Measurements from ENCODE around the gene LMBRD1.

The LMBRD1 gene

GRCh38 chr6:69631552-69632346, 165.1 kb downstream of the LMBRD1 start:
- no peaks in the 10 kb centered on the region for H3F3A ChIP-seq (ENCODE audit: control insufficient read depth, insufficient read depth)
- H3K27ac ChIP-seq (ENCODE audit: low read depth, low read length): no peak overlapping the region
- no peaks in the 10 kb centered on the region for H3K9me2 ChIP-seq (replicated peaks; ENCODE audit: control insufficient read depth, low read length)
- no peak overlapping the region for H3K4me3 ChIP-seq (ENCODE audit: low read length)
- no peaks in the 10 kb centered on the region for H3K36me3 ChIP-seq (ENCODE audit: control insufficient read depth, low read length)
- TF ChIP-seq CTCF (IDR thresholded peaks at IDR 0.05; ENCODE audit: low read depth, low read length, poor library complexity, severe bottlenecking): no peak
- TF ChIP-seq EZH2phosphoT487 (IDR thresholded peaks at IDR 0.05; ENCODE audit: borderline replicate concordance, low read length): no peak
- H4K20me1 ChIP-seq (ENCODE audit: control insufficient read depth, insufficient read depth, low read depth, low read length): no peaks in the 10 kb centered on the region
- no peaks in the 10 kb centered on the region for H3K79me2 ChIP-seq (ENCODE audit: control insufficient read depth, low read length)
- H3K4me2 ChIP-seq (ENCODE audit: low read length): no peak overlapping the region
- H3K9me3 ChIP-seq (ENCODE audit: control insufficient read depth, insufficient read depth, low read length): no peaks in the 10 kb centered on the region
- no peaks in the 10 kb centered on the region for H3K27me3 ChIP-seq (ENCODE audit: control insufficient read depth, low read length)
- H3K4me1 ChIP-seq (ENCODE audit: control insufficient read depth, low read length): no peaks in the 10 kb centered on the region

GRCh38 chr6:69630767-69631166, 166.0 kb downstream of the LMBRD1 start:
- Histone ChIP-seq H3K4me3 (ENCODE audit: low read length) (no peak overlapping the region), H3F3A (ENCODE audit: control insufficient read depth, insufficient read depth) (no peaks in the 10 kb centered on the region), H3K27me3 (ENCODE audit: control insufficient read depth, low read length) (no peaks in the 10 kb centered on the region), H3K27ac (ENCODE audit: low read depth, low read length) (no peak overlapping the region), H3K4me2 (ENCODE audit: low read length) (no peak overlapping the region), H3K4me1 (ENCODE audit: control insufficient read depth, low read length) (no peaks in the 10 kb centered on the region), H3K79me2 (ENCODE audit: control insufficient read depth, low read length) (no peaks in the 10 kb centered on the region), H4K20me1 (ENCODE audit: control insufficient read depth, insufficient read depth, low read depth, low read length) (no peaks in the 10 kb centered on the region), H3K36me3 (ENCODE audit: control insufficient read depth, low read length) (no peaks in the 10 kb centered on the region), H3K9me3 (ENCODE audit: control insufficient read depth, insufficient read depth, low read length) (no peaks in the 10 kb centered on the region), H3K9me2 (replicated peaks; ENCODE audit: control insufficient read depth, low read length) (no peaks in the 10 kb centered on the region)
- TF ChIP-seq CTCF (IDR thresholded peaks at IDR 0.05; ENCODE audit: low read depth, low read length, poor library complexity, severe bottlenecking) (no peak), EZH2phosphoT487 (IDR thresholded peaks at IDR 0.05; ENCODE audit: borderline replicate concordance, low read length) (no peak)

GRCh38 chr6:69627625-69628024, 169.2 kb downstream of the LMBRD1 start:
- no peaks in the 10 kb centered on the region for H3K36me3 ChIP-seq (ENCODE audit: control insufficient read depth, low read length)
- no peaks in the 10 kb centered on the region for H3K4me1 ChIP-seq (ENCODE audit: control insufficient read depth, low read length)
- no peaks in the 10 kb centered on the region for H3K79me2 ChIP-seq (ENCODE audit: control insufficient read depth, low read length)
- no peaks in the 10 kb centered on the region for H3F3A ChIP-seq (ENCODE audit: control insufficient read depth, insufficient read depth)
- H3K9me2 ChIP-seq (replicated peaks; ENCODE audit: control insufficient read depth, low read length): no peaks in the 10 kb centered on the region
- H3K4me3 ChIP-seq (ENCODE audit: low read length): no peak overlapping the region
- no peaks in the 10 kb centered on the region for H3K9me3 ChIP-seq (ENCODE audit: control insufficient read depth, insufficient read depth, low read length)
- no peaks in the 10 kb centered on the region for H3K27me3 ChIP-seq (ENCODE audit: control insufficient read depth, low read length)
- TF ChIP-seq CTCF (IDR thresholded peaks at IDR 0.05; ENCODE audit: low read depth, low read length, poor library complexity, severe bottlenecking) (no peak), EZH2phosphoT487 (IDR thresholded peaks at IDR 0.05; ENCODE audit: borderline replicate concordance, low read length) (no peak)
- no peaks in the 10 kb centered on the region for H4K20me1 ChIP-seq (ENCODE audit: control insufficient read depth, insufficient read depth, low read depth, low read length)
- H3K4me2 ChIP-seq (ENCODE audit: low read length): no peak overlapping the region
- no peak overlapping the region for H3K27ac ChIP-seq (ENCODE audit: low read depth, low read length)

Measured in DOHH2 (cell line).